ENCODE results near the gene CACNG5. TPM values are rescaled to one million over a fixed set of nuclear protein-coding genes. Genes with fewer than 3 reads are reported as not detected.

CACNG5 gene
- total RNA-seq, 6 experiments from 2014 or later: not detected

DNA sequence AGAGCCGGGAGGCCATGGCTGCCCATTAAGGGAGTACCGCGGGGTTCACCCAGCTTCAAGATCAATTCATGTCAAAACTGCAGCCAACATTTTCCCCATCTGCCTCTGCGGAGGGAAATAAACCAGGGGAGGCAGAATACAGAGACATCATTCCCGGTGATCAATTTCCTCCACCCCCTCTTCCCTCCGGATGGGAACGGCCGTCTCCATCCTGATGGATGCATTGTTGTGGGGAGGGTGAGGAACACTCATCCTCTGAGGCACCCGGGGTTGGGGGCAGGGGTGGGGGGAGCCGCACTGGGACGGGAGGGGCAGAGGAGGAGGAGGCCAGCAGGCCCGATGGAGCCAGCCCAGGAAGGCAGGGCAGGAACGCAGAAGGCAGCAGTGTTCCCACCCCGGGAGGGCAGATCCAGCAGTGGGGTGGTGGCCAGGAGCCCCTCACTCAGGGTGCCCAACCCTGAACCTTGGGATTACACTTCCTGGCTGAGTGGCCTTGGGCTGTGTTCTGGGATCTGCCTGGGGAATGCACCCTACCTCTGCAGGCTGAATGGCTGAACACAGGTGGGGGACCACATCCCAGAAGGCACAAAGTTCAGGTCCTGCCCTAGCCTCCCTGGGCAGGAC lies 14.2 kb downstream of the CACNG5 start:
- Mint-ChIP-seq H3K36me3 (ENCODE audit: low read depth) (no peaks in the 10 kb centered on the region), H3K27me3 (ENCODE audit: insufficient read depth) (peaks cover 7% of the 10 kb centered on the region)
- no peak for TF ChIP-seq CTCF (IDR thresholded peaks at IDR 0.05)

DNA sequence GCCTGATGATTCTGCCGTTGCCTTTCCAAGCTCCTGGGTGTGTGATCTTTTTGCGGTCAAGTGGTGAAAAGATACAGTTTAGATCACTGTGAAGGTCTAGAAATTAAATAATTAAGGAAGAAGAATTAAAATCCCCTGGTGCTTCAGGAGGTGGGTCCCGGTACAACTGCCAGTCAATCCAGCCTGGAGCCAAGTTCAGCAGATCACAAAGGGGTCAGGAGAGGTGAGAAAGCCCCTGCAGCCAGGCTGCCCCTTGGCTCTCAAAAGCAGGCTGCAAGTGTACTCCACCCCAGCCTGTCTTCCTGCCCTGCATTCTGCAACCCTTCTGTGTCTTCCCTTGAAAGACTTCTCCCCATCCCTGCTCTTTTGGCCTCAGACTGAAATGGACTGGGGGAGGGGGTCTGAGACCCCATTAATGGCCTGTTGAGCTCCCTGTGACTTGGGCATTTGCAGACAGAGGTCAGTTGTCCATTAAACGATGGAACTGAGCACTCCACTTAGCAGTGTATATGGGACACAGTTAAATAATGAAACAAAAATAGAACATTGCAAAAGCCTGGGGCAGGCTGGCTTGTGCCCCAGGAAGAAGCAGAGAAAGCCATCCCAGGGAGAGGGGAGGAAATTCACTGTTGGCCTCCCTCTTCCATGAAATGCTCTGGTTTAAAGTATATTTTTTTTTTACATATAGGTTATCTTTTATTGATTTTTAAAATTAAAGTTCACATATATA lies 15.1 kb downstream of the CACNG5 start:
- DNase-seq: no peak
- Mint-ChIP-seq H3K4me3 (no peak overlapping the region), H3K27me3 (ENCODE audit: insufficient read depth) (peaks cover 6% of the 10 kb centered on the region), H3K27ac (no peak overlapping the region), H3K4me1 (ENCODE audit: low read depth) (no peaks in the 10 kb centered on the region), H3K9me3 (peaks cover 6% of the 10 kb centered on the region; the same call in 1 of the 2 replicates), H3K36me3 (ENCODE audit: low read depth) (no peaks in the 10 kb centered on the region)
- TF ChIP-seq CTCF (IDR thresholded peaks at IDR 0.05): no peak

More for the DNA sequence above, 14.2 kb downstream of the CACNG5 start:
- no peak for DNase-seq
- no peaks in the 10 kb centered on the region for H3K9me3 Mint-ChIP-seq
- no peak overlapping the region for H3K27ac Mint-ChIP-seq
- H3K4me1 Mint-ChIP-seq (ENCODE audit: low read depth): no peaks in the 10 kb centered on the region
- H3K4me3 Mint-ChIP-seq: no peak overlapping the region

GRCh38 chr17:66850692-66851091 lies 15.8 kb downstream of the CACNG5 start:
- no peak for DNase-seq
- no peaks in the 10 kb centered on the region for H3K36me3 Mint-ChIP-seq (ENCODE audit: low read depth)
- H3K27ac Mint-ChIP-seq: no peak overlapping the region
- no peak overlapping the region for H3K4me3 Mint-ChIP-seq
- TF ChIP-seq CTCF (IDR thresholded peaks at IDR 0.05): no peak
- no peaks in the 10 kb centered on the region for H3K4me1 Mint-ChIP-seq (ENCODE audit: low read depth)
- H3K9me3 Mint-ChIP-seq: peaks cover 8% of the 10 kb centered on the region; the same call in 1 of the 2 replicates
- peaks cover 6% of the 10 kb centered on the region for H3K27me3 Mint-ChIP-seq (ENCODE audit: insufficient read depth)

DNA sequence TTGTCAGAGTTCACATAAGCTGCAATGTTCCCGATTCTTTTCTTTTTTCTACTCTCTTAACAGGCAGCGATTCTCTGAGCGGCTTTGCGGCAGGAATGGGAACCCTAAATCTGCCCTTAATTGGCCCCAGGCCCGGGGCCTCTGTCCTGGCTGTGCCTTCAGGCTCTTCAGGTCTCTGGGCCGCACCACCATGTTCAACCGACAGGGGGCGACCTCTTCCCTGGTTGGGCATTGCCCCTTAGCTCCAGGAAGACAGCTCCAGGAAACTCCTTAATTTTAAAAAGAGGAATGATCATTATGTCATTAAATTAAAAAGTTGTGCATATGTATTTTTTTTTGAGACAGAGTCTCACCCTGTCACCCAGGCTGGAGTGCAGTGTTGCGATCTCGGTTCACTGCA lies 20.3 kb downstream of the CACNG5 start:
- TF ChIP-seq CTCF (IDR thresholded peaks at IDR 0.05): peak; percentile 76
- Mint-ChIP-seq H3K27me3 (ENCODE audit: insufficient read depth) (peaks cover 9% of the 10 kb centered on the region), H3K4me3 (no peak overlapping the region), H3K4me1 (ENCODE audit: low read depth) (no peaks in the 10 kb centered on the region), H3K9me3 (peaks cover 8% of the 10 kb centered on the region; the same call in 1 of the 2 replicates), H3K36me3 (ENCODE audit: low read depth) (no peaks in the 10 kb centered on the region), H3K27ac (no peak overlapping the region)
- no peak for DNase-seq

DNA sequence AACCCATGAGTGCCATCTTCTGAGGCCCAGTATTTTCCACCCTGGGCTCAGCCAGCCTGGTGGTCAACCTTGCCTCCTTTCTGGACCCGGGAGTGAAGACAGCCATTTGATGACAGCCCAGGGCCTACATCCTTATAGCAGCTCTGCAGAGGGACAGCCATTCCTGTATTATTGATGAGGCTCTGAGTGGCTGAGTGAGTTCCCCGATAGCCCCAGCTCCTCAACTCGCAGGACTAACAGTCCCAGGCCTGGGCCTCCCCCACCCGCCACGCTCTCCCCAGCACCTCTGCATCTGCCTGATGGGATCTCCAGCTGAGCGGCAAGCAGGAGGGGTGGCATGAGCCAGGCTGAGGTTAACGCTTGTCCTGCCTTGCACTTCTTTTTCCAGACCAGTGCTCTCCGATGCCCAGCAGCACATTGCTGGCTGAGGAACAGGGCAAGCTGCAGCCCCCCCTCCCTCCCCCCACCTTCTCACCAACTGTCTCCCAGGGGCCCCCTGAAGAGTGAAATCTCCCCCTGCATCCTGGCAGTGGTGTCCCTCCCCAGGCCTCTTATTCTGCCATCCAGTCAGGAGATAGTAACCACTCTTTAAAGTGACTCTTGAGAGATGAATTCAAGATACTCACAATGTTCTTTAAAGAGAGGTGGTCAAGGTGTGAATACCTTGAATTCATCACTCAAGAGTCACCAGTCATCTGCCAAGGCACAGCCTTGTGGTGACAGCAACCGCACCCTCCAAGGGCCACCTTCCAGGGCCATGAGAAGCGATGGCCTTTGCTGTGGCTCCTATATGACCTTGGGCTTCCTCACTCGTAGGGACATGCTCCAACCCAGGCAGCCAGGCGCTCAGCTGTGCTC lies 23.5 kb downstream of the CACNG5 start:
- Mint-ChIP-seq H3K9me3 (peaks cover 8% of the 10 kb centered on the region; the same call in 1 of the 2 replicates), H3K27me3 (ENCODE audit: insufficient read depth) (peaks cover 15% of the 10 kb centered on the region), H3K36me3 (ENCODE audit: low read depth) (no peaks in the 10 kb centered on the region), H3K4me1 (ENCODE audit: low read depth) (no peaks in the 10 kb centered on the region), H3K4me3 (no peak overlapping the region), H3K27ac (no peak overlapping the region)
- DNase-seq: no peak
- TF ChIP-seq CTCF (IDR thresholded peaks at IDR 0.05): no peak

Measured in HFFc6 (cell line).